RPMI8226 (cell line): ENCODE results near the gene STK17B.

ENCODE experiments used
- DNase-seq: peaks from one replicate; pipeline ENCODE4 v3.0.0-alpha.2; 2015

Gene STK17B

DNA sequence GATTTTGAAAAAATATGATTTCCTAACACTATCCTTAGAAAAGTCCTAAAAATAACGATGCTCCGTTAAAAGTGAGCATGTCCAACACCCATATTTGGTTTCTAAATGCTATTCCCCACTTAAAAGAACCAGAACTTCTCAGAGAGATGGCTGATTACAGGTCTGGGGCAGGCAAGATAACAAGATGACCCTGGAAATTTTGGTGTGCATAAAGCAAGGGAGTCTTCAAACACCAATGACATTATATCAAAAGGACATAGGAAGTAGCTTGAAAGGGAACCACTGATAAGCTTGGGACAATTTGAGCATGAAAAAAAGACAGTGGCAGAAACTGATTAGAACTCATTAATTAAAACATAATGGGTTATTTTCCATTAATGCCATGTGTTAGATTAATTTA is 17.9 kb downstream of the STK17B start:
- DNase-seq = no peak

DNA sequence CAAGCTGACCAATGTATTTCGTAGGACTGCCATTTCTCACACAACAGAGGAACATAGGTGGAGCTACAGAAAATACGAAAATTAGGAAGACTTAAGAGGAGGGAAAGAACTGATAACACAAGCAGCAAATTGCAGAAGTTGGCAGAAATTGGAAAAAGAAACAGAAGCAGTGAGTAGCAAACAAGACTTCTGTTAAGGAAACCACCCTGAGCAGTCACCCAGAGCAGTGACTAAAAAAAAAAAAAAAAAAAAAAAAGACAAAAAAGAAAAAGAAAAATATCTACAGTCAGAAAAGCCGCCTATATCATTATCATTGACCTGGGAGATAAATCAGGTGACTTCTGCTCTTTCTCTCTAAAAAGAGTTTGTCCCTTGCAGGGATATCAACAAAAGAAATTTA is 21.4 kb downstream of the STK17B start:
- no peak for DNase-seq

DNA sequence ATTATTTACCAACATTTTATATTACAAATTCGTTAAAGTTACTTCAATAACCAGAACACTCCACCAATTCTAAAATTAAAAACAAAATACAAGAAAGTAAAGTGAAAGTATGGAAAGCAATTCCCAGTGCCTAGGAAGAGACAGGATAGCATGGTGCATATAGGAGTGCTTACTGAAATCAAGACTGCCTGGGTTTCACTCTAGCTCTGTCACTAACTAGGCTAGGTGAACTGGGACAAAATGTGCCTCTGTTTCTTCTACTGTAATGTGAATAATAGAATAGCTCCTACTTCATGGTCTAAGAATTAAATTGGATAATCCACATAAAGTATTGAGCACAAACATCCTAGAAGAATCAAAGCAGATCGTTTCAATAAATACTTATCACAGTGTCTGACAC is 22.6 kb downstream of the STK17B start:
- no peak for DNase-seq

DNA sequence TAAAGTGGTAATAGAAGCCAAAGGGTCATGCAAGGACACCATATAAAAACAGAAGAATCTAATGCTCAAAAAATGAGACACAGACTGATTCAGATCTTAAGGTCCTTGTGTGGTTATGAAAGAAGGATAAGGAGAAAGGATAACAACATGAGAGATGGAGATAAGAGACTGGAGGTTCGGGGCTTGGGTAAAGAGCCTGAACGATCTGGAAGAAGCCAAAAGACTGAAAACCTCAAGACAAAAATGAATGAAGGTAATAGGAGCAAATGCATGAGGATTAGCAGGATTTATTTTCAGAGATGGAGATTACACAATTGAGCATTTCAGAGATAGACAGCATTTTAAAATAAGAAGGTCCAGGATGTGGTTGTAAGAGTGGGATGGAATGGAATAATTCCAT is 26.1 kb downstream of the STK17B start:
- no peak for DNase-seq

DNA sequence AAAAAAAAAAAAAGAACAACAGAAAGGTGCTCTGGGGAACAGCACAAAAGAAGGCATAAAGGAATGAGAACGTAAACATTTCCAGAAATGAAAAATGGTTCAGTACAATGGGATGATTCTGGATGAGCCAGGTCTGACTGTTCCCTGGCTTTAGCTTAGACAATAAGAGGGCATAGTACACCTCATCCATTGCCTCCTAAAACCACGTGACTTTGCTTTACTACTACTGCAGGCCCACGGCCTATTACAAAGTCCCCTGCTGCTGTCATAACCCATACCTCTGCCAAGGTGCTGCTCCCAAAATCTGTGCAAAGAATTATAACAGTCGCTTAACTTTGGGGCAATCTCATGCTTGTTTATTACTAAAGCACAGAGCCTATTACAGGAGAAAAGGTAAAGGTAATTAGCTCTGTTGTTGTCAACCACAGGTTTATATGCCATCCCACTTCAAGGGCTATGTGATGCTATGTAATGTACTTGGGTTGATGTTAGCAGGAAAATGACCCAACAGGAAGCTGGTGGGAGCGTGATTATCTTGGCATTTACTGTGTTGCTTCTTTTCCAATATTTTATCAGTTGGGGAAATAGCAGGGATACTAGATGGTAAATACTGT is 26.8 kb downstream of the STK17B start:
- no peak for DNase-seq

DNA sequence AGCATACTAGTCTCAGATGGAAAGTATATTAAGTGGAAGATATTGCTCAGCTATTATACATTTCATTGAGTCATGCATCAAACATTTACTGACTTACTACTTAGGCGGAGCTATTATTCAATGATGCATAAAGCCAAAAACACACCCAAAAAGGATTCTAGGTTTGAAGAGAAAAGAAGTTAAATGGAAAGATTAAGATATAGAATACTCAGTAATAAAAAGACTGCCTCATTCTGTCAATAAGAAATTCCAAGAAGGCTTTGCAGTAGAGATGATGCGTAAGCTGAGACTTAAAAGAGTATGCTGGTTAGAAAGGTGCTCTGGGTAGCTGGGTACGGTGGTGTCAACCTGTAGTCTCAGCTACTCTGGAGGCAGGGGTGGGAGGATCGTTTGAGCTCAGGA is 27.6 kb downstream of the STK17B start:
- DNase-seq = no peak

DNA sequence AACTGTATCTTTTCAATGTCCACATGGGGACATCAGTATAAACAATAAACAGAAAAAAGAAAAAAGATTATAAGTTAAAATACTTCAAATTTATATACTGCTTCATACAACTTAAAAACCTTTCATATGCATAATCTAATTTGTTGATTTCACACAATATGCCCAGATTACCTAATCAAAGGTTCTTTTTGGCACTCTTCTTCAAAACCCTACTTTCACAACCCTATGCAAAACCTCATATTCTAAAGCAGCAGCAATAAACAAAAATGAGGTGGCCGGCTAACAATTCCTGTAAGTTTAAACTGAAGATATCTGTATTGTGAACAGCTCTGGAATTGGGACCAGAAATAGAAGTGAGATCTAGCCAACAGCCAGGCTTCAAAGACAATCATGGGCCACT is 28.6 kb downstream of the STK17B start:
- DNase-seq = no peak

DNA sequence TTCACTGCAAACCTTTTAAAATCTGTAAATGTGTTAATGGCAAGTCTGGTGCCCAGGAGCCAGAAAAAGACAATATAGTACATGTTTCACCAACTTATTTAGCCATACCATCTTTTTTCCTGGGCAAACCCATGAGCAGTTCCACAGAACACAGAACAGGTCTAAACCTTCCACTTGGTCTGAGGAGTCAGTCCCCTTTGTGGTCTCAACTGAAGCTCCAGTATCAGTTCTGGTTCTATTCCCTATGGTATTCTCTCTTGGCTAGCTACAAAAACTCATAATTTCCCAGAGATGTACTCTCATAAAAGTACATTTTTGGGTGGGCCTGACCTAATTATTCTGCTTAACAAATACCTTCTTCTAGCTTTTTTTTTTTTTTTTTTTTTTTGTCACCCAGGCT is 31.2 kb downstream of the STK17B start:
- DNase-seq = no peak

DNA sequence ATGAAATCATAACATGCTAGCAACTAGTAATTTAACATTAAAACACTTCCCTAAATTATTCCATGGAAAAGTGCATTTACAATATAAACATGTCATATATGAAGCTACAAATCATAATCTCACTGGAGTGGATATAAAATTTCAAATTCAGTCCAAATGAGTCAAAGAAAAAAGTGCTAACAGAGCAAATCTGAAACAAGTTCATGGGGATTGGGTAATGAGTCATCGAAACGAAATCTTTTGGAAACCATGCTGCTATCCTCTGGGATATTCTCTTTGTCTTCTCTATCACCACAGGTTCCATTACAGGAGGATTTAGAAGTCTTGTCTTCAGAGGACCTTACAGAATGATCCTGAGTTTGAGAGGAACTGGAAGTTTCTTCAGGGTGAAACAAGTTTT is 34.1 kb downstream of the STK17B start:
- DNase-seq = no peak

DNA sequence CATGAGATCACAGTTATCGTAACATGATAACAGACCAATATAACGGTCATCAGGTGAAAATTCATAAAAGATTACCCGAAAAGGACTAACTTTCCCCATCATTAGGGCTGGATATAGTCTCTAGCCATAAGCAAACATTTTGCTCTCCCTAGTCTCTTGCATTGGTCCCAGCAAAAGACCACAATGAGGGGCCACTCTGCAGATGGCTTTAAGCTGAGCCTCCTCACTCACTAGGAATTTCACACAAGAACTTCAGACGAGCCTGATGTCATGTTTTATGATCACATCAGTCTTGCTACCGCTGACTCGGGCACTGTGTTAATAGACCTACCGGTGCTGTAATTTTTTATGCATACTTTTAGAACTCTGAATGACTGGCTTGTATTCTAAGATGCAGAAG is 35.2 kb downstream of the STK17B start:
- no peak for DNase-seq

DNA sequence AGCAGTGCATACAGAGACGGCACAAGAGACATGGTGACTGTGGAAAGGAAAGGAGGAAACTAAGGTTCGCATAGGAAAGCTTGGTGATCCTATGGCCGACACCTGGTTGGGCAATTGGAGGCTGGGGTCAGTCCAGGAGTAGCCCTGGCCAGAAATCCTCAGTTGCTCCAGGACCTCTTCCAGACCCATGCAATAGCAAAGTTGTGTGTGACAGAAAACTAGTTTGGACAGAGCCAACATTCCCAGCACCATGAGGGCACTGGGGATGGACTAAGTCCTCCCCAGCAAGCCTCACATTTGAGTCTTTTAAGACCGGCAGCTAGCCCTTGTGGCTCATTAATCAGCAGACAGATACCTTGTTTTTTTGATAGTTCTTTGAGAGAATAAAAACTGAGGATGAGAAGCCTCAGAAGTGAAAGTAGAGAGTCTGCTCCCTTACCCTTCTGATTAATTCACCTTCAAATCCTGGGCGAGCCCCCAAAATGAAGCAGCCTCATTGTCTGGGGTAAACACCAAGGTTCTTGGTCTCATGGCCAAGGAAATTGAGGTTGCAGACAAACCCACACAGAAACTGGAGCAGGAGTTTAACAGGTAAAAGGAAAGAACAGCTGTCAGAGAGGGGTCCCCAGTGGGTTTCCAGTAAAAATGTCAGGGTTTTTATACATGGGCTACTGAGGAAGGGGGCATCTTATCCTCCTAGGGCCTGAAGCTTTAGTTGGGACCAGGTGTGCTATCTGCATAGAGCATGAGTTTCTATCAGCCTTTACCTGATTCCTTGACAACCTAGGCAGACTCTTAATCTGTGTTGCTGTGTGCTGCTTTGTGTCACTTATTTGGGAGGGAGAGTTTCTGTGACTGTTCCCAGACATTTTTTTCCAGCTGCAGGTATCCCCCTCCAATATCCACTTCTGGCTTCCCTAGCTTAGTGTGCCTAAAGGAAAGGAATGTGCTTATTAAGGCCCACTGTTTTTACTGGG is 39.1 kb downstream of the STK17B start:
- DNase-seq = no peak

DNA sequence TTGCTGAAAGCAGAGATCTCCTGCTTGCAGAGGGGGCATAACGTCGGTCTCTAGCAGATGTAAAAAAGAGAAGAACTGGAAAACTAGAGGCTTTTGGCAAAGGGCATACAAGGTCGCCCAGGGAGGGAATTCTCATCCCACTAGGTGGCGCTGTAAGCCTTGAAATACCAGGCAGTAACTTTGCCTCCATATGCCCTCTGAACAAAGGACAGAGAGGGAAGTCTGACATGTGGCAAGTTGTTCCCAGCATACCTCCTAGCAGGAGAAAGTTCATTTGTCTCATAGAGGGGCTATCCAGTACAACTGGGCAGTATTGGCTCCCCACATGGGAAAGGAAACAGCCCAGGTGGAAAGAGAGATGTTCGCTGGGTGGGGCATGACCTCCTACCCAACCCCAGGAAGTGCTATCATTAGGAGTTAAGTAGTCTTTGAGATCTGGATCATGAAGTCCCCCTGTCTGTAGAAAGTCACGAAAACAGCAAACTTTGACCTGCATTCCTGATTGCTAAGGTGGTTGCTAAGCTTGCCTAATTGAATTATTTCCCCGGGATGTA is 39.9 kb downstream of the STK17B start:
- peak; percentile 76 for DNase-seq

DNA sequence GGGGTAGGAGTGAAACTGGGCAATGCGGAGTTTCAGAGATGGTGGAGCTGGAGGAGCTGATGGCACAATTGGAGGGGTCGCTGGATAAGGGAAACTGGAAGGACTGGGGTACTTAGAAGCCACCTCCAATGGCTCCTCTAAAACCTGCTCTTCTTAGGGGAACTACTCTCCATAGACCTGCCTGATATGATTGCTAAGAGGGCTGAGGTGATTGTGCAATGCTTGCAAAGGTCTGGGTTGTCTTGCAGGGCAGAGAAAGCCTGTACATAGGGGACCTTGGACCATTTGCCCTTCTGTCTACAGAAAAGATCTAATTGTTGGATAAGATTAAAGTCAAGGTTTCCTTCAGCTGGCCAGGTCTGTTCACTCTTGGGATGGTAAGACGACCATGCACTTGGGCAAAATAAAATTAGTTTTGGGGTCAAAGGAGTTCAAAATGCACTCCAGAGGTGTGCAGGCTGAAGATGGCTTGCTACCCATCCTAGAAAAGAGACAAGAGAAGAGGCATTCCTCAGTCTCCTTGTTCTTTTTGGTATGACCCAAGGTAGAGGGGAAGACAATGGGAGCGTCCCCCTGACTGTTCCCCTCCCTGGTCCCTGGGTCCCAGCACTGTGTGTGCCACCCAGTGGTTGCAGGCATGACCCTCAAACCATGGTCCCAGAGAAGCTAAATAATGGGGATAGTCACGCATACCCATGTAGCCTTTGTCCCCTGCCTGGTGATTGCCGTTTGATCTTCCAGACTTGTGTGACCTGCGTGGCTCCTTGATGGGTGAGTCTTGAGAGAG is 41.1 kb downstream of the STK17B start:
- no peak for DNase-seq

DNA sequence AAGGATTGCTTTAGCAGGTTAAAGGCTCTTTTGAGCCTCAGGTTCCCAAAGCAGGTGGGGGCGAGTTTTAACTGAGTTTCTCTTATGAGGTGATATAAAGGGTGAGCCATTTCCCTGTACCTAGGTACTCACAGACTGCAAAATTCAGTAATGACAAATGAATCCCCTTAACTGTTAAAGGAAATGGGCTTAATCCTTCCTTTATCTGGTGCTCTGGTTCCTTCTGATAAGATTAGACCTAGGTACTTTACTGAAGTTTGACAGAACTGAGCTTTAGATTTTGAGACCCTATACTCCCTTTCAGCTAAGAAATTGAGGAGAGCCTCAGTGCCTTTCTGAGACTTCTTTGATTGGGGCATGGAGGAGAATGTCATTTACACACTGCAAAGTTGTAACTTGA is 42.6 kb downstream of the STK17B start:
- no peak for DNase-seq

DNA sequence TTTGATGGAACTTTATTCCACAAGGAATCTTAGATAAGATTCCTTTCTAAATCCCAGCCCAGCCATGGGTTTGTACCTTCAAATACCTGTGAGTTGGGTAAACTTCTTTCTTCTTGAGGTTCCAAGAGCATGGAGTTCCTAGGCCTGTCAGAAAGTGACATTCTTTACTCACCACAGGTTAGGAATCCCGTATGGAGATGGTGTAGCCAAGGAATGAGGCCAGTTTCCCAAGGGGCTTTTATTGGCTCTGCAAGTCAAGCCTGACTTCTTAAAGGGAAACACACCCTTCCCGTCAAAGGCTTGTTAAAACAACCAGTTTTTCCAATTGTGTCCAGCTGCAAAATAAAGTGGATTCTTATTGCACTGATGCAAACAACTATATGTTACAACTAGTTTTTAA is 45.8 kb downstream of the STK17B start:
- no peak for DNase-seq

DNA sequence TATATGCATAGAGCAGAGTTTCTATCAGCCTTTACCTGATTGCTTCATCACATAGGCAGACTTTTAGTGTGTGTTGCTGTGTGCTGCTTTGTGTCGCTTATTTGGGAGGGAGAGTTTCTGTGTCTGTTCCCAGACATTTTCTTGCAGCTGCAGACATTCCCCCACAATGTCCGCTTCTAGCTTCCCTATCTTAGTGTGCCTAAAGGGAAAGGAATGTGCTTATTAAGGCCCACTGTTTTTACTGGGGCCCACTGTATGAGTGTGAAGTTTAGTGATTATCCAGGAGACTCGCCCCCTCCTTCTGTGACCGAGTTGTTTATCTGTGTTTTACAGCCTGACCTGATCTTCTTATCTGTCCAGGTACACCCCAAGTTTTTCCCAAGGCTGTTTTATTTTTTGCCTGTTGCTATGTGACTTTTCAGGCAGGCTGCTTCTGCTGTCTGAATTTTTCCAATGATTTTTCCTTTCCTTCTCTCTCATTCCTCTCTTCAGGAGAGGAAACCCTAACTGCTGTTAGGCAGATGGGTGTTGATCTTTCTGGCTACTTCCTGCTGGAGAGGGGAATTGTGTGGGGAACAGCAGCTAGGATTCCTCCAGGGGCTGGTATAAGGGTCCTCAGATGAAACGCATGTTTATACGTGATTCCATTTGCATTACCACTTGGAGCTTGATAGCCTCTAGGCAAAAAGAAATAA is 47.6 kb downstream of the STK17B start:
- no peak for DNase-seq

DNA sequence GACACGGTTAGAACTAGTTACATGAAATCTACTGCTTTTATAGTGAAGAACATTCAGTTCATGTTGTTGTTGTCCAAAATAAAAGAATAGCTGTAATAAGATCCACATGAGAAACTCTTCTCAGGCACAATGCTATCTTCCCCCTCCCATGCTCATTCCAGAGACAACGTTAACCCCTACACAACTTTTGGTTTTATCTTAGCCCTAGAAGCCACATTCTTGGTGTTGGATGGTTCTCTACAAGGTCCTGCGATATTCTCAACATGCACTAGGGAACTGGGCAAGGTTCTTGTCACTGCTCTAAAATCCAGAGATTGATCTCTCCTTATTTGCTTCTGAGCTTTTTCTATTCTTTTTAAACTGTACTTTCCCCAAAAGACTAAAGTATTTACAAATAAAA is 51.5 kb downstream of the STK17B start:
- no peak for DNase-seq

DNA sequence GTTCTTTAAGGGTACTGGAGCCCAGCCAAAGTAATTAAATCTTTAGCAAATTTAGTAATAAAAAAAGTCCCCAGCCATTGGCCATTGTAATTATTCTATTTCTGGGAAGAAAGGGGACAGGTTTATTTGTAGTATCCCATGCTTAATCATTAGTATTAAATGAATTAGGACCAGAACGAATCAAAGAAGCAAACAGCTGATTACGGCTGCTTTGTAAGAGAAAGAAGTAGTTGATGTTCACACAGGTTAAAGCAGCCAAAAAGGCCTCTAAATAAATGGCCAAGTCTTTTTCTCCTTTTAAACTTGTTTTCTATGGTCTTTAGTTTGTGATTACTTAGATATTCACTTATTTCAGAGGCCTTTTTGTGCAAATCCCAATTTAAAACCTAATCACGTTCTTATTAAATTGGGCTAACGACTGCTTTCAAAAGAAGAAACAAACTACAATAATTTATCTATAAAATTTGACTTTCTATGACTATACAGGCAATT is 54.1 kb downstream of the STK17B start:
- DNase-seq = no peak

DNA sequence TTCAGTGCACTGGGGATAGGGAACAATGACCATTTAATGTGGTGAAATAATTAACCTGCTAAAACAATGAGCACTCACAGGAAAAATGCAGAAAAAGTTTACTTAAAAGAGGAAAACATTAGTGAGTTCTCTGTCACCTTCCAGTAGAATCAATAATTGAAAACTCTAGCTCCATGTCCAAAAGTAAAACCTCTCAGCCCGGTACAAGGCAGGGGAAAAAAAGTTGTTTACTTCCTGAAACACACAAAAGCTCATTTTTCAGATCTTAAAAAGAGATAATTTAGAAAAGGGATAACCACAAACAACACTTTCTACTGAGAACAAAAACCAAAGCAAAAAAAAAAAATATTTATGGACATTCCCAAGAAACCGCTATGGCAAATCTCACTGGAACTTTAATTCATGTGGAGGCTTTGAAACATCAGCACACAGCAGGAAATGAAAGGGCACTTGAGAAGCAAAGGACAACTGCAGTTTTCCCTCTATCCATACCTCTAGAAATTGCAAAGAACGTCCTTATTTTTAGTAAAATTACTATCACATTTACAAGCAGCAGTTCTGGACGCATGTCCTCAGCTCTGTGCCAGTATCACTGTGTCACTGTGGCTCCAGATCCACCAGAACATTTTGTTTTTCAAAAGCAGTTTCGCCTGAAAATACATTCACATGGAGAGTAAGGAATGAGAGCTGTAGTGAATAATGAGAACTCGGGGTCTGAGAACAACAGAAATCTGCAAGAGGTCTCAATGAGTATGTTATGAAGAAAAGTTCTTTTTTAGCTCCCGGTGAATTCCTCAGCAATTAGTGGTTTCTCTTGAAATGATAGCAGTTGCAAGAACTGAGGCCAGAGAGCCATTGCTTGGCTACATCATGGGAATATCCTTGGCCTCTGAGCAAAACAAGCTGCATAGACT is 58.1 kb downstream of the STK17B start:
- no peak for DNase-seq

DNA sequence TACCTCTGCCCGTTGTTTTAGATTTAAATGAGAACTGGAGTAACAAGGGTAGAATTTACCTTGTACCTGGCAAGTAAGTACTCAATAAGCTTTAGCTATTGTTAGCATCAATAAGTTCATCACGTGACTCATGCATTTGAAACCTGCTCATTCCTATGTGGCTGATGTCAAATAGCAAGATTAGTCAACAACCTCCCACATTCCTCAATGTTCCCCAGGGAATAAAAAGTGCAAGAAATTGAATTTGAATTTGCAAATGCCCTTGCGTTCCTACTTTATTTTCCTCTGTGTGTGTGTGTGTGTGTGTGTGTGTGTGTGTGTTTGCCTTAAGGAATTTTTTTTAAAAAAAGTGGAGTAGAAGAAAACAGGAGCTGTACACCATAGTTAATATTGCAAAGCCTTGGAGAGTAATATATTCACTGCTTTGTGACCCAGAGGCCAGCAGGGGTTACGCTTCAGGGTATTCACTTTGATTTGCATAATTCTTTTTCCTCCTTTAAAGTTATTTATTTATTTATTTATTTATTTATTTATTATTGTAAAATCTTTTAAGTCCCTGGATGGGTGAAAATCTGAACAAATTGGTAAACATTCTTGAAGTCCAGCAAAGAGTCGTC is 58.9 kb downstream of the STK17B start:
- no peak for DNase-seq

DNA sequence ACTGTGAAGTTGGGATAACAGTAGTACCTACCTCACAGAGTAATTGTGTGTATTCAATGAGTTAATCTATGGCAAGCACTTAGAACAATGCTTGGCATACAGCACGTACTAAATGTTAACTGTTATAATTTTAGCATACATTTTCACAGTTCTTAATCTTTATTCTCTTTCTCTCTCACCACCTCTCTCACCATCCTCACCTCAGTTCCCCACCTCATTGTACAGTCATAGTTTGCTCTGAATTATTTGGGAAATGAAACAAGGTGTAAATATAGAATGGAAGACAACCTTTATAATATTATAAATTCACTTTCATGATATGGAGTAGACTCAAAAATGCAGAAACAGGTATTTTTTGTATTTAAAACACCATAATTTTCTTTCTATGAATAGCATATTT is 62.8 kb downstream of the STK17B start:
- DNase-seq = no peak
